GM19239 (cell line): ENCODE measurements around the gene RBM18.
A peak's percentile ranks its signal among the peaks of the same experiment; 100 is the strongest.

ENCODE experiments used
- DNase-seq: peaks from one replicate; pipeline ENCODE4 v3.0.0; 2011; ENCODE audit warnings: low spot score; ENCODE audit not compliant: insufficient read length
- FAIRE-seq: peaks from 2 replicates; lab custom pipeline; 2011; peaks lifted over from hg19 to GRCh38; lab: Jason Lieb, UNC

RBM18 gene, protein sequence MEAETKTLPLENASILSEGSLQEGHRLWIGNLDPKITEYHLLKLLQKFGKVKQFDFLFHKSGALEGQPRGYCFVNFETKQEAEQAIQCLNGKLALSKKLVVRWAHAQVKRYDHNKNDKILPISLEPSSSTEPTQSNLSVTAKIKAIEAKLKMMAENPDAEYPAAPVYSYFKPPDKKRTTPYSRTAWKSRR

DNA sequence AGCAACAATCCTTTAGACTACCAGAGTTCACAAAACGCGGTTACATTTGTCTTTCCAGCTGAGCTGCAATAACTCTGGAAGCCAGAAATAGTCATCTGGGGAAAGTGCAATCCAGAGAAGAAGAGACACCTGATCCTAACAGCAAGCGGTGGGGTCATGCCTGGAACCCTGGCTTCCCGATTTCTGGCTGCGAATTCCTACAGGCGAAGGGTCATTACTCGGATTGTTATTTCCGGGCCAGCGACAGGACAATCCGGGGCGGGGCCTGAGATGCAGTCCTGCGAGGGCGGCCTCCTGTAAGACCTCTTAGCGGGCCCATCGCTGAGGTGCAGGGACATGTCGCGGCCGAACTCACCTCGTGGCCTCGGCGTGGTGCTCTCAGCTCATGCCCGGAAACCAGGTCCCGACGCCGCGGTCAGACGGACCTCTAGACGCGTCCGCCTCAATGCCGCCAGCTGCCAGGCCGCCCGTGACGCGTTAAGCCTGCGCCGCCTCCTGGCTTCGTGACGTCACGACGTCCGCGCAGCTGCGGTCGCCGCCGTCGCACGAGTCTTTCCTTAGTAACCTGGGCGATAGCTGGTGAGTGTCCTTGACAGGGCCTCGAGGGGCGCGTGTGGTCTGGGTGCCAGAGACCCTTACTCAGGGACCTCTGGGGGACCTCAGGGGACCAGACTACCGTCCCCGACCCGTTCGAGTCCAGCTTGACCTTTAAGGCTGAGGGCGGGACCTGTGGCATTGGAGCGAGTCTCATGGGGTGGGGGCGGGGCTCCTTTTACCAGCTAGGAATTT, at the start of gene RBM18, which contains the start of gene MRRF:
Gene RBM18 (minus strand): TSS at position 481 of the 789 bp plus-strand sequence. CDS start 3,348 bp downstream, outside the sequence.
Gene MRRF (plus strand): TSS at position 523 of the 789 bp plus-strand sequence. CDS start 6,010 bp downstream, outside the sequence.
- peak; percentile 92 for FAIRE-seq
- DNase-seq: peak; percentile 69

DNA sequence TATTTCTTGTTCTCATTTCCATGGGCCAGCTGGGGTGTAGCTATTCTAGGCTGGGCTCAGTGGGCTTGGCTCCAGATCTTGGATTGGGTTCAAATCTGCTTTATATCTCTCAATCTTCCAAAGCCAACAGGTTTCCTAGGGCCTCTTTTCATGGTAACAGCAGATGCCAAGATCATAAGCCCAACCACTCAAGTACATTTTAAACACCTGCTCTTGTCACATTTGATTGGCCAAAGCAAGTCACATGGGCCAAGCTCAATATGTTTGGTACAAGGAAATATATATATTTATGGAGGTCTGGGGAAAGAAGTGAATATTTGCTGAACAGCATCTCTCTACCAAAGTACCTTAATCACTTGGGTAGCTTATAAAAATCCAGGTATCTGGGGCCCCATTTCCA, 49.5 kb upstream of the RBM18 start:
- FAIRE-seq (no peak), DNase-seq (no peak)

DNA sequence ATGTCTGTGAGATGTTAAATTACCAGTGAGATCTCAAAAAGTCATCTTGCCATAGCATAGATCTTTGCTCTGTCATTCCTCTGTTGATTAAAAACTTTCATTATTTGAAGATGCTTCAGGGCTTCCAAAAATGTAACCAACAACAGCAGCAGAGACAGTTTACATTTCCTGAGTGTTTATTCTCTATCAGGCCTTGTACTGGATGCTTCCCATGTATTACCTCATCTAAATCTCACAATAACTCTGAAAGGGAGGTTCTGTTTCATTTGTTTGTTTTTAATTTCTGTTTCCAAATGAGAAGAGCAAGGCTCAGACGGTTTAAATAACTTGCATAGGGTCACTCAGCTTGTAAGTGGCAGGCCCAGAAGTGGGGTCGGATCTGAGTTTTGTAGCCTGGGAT, 45.2 kb upstream of the RBM18 start:
- FAIRE-seq: no peak
- no peak for DNase-seq

GRCh38 chr9:122307925-122308324, 43.3 kb upstream of the RBM18 start:
- FAIRE-seq: no peak

GRCh38 chr9:122307061-122307460, 42.4 kb upstream of the RBM18 start:
- DNase-seq: no peak
- FAIRE-seq: no peak

More at GRCh38 chr9:122307925-122308324, 43.3 kb upstream of the RBM18 start:
- no peak for DNase-seq

DNA sequence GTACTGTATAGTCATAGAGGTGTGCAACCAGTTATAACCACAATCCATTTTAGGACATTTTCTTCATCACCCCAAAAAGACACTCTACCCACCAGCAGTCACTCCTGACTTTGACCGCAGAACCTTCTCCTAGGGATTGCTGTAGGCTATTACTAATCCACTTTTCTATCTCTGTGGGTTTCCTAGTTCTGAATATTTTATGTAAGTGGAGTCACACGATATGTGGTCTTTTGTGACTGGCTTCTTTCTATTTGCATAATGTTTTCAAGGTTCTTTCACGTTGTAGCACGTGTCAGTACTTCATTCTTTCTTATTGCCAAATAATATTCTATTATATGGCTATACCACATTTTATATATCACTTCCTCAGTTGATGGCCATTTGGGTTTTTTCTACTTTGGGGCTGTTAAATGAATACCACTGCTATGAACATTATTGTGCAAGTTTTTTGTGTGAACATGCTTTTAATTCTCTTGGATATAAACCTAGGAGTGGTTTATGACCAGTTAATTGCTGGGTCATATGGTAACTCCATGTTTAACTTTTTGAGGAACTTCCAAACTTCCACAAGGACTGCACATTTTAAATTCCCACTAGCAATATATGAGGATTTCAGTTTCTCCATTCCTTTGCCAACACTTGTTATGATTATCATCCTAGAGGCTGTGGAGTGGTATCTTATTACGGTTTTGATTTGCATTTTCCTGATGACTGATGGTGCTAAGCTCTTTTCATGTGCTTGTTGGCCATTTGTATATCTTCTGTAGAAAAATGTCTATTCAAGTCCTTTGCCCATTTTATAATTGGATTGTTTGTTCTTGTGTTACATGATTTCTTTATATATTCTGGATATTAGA, 37.8 kb upstream of the RBM18 start:
- FAIRE-seq (no peak), DNase-seq (no peak)

- no peak for DNase-seq
- no peak for FAIRE-seq
These were observed 32.9 kb upstream of the RBM18 start for GRCh38 chr9:122297512-122297911.

DNA sequence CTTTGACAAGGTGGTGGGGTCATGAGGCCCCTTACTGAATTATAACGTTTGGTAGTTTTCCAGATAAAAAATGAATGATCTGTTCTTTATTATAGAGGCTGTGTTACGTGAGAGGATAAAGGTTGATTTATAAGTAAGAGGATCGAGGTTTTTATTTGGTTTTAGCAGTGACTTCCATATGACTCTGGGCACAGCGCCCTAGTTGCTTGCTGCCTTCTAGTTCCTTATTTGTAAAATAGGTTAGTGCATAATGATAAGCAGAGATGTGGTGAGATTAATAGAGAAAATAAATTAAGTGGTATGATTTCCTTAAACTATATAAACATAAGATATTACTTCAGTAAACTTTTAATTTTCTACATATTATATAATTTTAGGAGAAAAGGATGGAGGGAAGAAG, 29.9 kb upstream of the RBM18 start:
- FAIRE-seq: no peak
- no peak for DNase-seq

- DNase-seq (no peak), FAIRE-seq (no peak)
These were observed 26.8 kb upstream of the RBM18 start for GRCh38 chr9:122291458-122291857.

DNA sequence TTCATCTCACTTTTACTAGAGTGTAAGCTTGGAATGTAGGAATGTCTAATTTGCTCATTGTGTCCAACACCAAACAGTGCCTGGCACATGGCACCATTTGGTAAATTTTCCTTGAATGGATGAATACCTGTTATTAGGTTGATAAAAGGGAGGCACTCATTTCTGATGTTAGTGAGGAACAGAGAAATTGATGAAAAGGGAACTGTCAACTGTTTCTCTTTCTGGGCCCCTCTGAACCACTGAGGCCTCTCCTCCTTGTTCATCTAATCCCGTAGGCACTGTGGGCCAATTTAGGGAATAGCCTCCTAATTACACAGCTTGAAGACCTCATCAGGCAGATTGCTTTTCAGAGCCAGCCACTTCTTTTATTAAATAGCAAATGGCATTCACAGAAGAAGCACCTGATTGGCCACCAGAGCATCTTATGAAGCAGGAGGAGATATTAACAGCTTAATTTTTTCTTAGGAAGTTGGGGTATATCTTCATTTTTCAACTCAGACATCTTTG, 22.6 kb upstream of the RBM18 start:
- FAIRE-seq (peak; percentile 70), DNase-seq (no peak)

DNA sequence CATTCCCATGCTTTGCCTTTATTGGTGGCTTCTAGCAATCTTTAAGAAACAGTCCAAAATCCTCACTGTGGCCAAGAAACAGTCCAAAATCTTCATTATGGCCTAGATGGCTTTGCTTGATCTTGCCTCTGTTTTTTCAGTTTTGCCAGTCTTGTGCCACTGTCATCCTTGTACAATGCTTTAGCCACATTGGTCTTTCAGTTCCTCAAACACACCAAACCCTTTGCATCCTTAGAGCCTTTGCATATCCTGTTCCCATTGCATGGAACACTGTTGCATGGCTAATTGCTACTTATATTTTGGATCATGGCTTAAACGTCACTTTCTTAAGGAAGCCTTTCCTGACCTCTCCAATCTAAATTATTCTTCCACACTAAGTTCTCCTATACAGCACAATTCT, 22.1 kb upstream of the RBM18 start:
- no peak for DNase-seq
- peak; percentile 65 for FAIRE-seq

DNA sequence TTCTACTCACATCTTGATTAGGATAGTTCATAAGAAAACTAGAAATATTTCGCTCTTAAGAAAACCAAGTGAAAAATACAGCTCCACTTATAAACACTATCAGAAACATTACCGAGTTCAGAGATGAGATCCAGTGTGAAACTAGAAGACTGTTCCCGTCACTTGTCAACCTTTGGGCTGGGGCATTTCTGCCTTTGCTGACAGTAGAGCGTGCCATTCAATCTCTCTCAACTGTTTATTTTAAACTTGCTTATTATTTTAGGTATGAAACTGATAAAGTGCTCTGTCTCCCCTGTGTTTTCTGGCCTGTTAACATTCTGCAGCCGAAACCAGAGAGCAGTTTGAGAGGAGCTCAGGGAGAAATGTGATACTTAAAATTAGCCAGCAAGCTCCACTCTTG, 16.7 kb upstream of the RBM18 start:
- DNase-seq (no peak), FAIRE-seq (no peak)

DNA sequence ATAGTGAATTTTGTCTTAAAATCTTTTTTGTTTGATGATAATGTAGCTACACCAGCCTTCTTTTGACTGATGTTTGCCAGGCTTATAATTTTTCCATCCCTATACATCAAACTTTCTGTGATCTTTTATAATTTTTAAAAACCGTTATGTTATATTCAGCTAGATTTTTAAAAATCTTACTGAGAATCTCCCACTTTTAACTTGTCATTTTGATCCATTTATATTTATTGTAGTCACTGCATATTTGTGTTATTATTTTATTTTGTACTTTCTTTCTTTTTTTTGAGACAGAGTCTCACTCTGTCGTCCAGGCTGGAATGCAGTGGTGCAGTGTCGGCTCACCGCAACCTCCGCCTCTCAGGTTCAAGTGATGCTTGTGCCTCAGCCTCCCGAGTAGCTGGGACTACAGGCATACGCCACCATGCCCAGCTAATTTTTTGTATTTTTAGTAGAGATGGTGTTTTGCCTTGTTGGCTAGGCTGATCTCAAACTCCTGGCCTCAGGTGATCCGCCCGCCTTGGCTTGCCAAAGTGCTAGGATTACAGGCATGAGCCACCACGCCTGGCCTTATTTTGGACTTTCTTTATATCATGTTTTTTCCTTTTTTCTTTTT, 12.8 kb upstream of the RBM18 start:
- FAIRE-seq (no peak), DNase-seq (no peak)

GRCh38 chr9:122276096-122276495, 11.5 kb upstream of the RBM18 start:
- DNase-seq (no peak), FAIRE-seq (no peak)

GRCh38 chr9:122274055-122274454, 9.4 kb upstream of the RBM18 start:
- DNase-seq (no peak), FAIRE-seq (no peak)

DNA sequence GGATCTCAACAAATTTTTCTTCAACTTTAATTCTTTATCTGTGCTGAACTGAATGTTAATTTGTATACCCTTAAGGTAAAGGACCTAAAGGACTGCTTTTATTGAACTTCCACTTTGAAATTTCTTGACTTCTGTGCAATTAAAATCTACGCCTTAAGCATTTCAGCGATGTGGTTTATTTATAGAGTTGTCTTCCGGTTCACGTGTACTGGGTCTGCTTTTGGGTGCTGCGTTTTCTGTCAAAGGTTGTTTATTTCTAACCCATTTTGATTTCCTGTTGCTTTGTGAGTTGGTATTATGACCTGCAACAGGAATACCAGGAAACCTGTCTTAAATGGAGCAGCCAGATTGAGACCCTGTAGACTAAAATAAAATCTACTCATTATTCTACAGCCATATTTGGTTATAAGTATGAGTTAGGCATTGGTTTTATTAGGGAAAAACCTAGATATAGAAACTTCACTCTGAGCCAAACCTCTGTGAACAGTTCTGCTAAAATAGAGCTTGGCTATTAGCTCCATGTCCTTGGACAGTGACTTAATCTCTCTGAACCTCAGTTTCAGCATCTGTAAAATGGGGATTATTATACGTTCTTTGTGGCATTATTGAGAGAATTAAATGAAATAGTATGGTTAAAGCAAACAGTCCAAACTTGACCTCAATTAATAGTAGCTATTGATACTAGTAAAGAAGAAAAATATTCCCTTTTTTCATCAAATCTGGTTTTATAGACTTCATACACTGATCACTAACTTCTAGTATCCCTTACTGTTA, 3.6 kb upstream of the RBM18 start:
- FAIRE-seq: no peak
- no peak for DNase-seq

DNA sequence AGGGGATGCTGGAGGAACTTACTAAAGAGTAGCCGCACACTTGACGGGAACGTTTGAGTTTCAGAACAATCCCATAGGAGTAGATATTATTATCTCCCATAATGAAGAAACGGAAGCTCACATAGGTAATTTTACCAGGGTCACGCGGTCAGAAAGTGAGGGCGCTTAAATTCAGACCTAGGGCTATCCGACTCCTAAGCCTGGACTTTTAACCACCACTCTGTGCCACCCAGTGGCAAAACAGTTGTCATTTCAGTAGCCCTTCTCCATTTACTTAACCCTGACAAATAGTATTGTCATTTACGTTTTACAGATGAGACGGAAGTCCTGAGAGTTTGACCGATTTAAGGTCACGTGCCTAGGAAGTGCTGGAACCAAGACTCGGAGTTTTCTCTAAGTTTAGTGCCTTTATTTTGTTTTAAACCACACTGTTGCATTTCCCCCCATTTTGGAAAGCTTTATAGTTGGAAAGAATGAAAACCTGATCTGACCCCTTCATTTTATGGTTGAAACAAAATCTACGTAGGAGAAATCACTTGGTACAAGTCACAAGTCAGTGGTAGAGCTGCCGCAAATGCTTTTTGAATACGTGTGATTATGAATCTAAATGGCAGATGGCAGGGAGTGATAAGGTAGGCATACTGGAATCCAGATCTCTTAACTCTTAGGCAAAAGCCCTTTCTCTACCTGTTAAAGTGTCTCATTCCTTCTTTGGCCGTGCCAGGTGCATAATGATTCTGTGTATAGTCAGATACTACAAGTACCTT, 692 bp upstream of the RBM18 start:
- FAIRE-seq (peak; percentile 21), DNase-seq (peak; percentile 23)

GRCh38 chr9:122263699-122264349, 816 bp downstream of the RBM18 start:
- DNase-seq: no peak

More at GRCh38 chr9:122263699-122264349, 816 bp downstream of the RBM18 start:
- peak; percentile 31 for FAIRE-seq
